Measurements from ENCODE around the gene TUBAL3. TPM values are rescaled to one million over a fixed set of nuclear protein-coding genes. Genes with fewer than 3 reads are reported as not detected.

Gene TUBAL3
- not detected for total RNA-seq
- long read RNA-seq, partial matches to known transcripts: 0 of 2 reads
- long read RNA-seq, other reads (novel, unspliced or antisense): 2 of 2 reads

DNA sequence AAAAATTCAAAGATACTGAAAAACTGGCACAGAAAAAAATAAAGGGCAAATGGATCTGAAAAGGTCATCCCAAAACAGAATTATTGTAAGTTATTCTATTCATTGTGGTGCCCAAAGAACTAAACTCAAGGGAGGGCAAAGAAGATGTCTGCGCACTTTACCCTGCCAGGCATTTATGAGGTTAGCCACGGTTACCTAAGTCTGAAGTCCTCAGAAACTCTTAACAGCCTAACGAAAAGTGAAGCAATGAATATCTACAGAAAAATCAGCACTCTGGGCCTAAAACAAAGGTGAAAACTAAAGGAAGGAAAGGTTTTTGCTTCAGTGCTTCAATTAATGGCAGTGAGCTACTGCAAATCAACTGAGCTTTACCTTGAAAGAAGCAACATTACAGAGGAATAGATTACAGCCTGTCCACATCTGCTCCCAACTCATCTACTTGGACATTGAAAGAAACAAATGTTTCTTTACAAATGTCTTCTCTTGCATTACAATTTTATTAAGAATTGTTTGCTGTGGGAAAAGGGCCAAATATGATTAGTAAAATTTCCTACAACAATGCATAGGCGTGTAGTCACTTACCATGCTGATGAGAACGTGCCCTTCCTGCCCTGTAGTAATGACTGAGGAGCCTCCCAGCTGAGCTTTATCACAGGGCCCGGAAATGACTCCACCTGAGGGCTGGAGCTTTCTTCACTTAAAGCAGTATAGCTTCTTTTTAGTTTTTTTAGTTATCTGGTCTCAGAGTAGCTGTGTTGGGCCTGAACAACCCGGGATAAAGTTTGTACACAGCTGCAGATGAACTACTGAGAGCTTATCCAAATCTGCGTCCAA lies at the start of gene TUBAL3:
Gene TUBAL3, minus strand, starts transcription at position 621 of the 834 bp plus-strand sequence. Its CDS starts 36 bp downstream, at position 585.
- Histone ChIP-seq H3K36me3 (no peaks in the 10 kb centered on the region), H3K9me3 (no peaks in the 10 kb centered on the region), H3K27ac (no peak within 1 kb of the TSS), H3K4me1 (no peaks in the 10 kb centered on the region), H3K4me3 (no peak within 1 kb of the TSS), H3K27me3 (ENCODE audit: low read depth) (no peaks in the 10 kb centered on the region)
- TF ChIP-seq, protein P1, sequence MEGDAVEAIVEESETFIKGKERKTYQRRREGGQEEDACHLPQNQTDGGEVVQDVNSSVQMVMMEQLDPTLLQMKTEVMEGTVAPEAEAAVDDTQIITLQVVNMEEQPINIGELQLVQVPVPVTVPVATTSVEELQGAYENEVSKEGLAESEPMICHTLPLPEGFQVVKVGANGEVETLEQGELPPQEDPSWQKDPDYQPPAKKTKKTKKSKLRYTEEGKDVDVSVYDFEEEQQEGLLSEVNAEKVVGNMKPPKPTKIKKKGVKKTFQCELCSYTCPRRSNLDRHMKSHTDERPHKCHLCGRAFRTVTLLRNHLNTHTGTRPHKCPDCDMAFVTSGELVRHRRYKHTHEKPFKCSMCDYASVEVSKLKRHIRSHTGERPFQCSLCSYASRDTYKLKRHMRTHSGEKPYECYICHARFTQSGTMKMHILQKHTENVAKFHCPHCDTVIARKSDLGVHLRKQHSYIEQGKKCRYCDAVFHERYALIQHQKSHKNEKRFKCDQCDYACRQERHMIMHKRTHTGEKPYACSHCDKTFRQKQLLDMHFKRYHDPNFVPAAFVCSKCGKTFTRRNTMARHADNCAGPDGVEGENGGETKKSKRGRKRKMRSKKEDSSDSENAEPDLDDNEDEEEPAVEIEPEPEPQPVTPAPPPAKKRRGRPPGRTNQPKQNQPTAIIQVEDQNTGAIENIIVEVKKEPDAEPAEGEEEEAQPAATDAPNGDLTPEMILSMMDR (IDR thresholded peaks at IDR 0.05): no peak
- intact Hi-C loops (cut with DNase I): no loop called here
- no peak for ATAC-seq
- DNase-seq: no peak

DNA sequence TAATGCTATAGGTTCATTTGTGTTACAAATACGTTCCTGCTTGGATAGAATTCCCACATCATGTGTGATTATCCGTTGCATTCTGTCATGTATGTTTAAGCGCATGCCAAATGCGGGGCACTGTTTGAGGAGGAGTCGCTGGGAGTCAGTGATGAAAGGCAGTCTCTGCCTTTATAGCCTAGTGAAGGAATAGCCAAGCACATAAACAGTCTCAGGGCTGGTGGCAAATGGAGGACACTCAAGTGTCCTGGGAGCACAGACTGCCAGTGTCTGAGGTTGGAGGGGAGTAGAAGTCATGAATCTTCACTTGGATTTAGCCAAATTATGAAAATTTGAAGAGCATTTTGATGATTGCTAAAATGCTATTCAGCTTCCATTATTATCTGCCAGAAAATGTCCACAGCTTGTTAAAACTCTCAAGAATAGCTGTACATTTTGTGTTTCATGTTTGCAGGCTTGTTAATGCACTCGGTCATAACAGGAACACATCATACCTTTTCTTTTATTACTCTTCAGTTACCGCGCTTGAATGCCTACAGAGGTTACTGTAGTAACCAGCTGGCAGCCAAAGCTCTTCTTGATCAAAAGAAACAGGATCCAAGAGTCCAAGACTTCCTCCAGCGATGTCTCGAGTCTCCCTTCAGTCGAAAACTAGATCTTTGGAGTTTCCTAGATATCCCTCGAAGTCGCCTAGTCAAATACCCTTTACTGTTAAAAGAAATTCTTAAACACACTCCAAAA lies 49.3 kb upstream of the TUBAL3 start:
- H3K9me3 ChIP-seq: no peaks in the 10 kb centered on the region
- no peak overlapping the region for H3K4me3 ChIP-seq
- ATAC-seq: no peak
- H3K4me1 ChIP-seq: peaks cover 9% of the 10 kb centered on the region
- TF ChIP-seq, protein P1 (IDR thresholded peaks at IDR 0.05): no peak
- no peaks in the 10 kb centered on the region for H3K27me3 ChIP-seq (ENCODE audit: low read depth)
- DNase-seq: no peak
- H3K27ac ChIP-seq: no peak overlapping the region
- H3K36me3 ChIP-seq: peaks cover 70% of the 10 kb centered on the region
- intact Hi-C loops (cut with DNase I): no loop called here

DNA sequence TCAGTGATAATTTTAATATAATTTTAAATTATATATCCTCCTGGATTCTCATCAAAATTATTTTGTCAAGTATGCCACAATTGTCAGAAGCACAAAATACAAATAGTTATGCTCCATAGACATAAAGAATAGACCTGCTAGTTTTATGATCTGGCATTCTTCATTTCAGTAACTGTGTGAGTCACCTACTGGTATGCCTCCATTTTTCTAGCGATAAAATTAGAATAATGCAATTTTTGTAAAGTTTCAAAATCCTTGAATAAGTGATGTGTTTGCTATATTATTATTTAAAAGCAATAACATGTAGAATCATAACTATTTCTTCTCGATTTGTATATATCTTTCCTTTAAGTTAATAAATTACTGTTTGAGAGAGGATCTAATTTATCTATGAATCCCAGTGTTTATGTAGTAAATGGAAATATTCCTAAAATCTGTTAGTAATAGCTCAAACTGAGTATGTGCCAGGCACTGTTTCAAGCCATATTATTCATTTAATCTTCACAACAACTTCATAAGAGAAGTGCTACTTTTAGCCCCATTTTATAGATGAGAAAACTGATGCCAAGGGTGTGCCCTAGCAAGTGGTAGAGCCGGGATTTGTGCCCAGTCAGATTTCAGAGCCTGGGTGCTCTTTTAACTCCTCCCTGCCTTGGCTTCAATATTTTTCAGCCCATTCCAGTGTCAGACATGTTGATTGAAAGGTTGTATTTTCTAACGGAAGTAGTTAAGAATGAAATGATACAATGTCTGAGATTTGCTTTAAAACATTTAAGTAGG lies 46.2 kb upstream of the TUBAL3 start:
- H3K27ac ChIP-seq: no peak overlapping the region
- intact Hi-C loops (cut with DNase I): no loop called here
- no peak overlapping the region for H3K4me3 ChIP-seq
- H3K27me3 ChIP-seq (ENCODE audit: low read depth): no peaks in the 10 kb centered on the region
- TF ChIP-seq, protein P1 (IDR thresholded peaks at IDR 0.05): no peak
- peaks cover 43% of the 10 kb centered on the region for H3K36me3 ChIP-seq
- DNase-seq: no peak
- no peaks in the 10 kb centered on the region for H3K9me3 ChIP-seq
- H3K4me1 ChIP-seq: peaks cover 15% of the 10 kb centered on the region
- ATAC-seq: no peak

DNA sequence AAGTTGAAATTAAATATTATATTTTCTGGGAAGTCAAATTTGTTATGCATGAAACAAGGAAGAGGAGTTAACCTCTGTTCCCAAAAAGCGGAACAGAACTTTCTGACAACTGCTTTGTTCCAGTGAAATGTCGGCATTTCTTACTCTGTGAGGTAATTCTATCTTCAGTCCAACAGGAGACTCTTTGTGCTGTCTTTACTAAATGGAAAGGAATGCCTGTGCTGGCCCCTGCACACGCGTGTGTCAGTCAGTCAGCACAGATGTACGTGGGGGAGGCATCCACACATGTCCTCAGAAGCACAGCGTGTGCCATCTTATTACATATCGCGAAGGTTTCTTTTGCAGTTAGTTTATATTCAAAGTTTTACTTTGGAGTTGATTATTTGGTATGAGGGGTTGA lies 45.2 kb upstream of the TUBAL3 start:
- H3K27me3 ChIP-seq (ENCODE audit: low read depth): no peaks in the 10 kb centered on the region
- no peaks in the 10 kb centered on the region for H3K9me3 ChIP-seq
- H3K4me1 ChIP-seq: peaks cover 15% of the 10 kb centered on the region
- H3K27ac ChIP-seq: peak overlapping the region; percentile 74
- DNase-seq (no peak), ATAC-seq (peak; percentile 11 to 37)
- intact Hi-C loops (cut with DNase I): loop anchor here (10.0 kb wide), 1 partner anchor 175 kb away; no protein-coding TSS in a partner anchor
- H3K36me3 ChIP-seq: peaks cover 34% of the 10 kb centered on the region
- TF ChIP-seq, protein P1 (IDR thresholded peaks at IDR 0.05): peak; percentile 9
- peak overlapping the region; percentile 56 for H3K4me3 ChIP-seq

DNA sequence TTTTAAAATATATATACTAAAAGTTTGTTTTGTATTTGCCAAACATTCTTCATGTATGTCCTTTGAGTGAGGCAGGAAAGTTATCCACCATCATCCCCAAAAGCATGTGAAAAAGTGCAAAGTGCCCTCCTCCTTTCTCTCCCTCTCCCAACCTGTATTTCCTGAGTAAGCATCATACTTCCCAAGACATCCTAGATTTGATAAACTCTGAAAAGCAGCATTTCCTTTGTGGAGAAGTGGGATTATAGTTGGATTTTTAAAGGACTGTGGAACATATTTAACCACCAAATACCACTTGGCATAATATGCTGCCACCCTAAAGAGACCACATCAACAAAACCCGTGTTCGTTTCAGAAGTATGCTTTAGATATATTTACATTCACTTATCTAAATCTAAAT lies 44.6 kb upstream of the TUBAL3 start:
- Histone ChIP-seq H3K27me3 (ENCODE audit: low read depth) (no peaks in the 10 kb centered on the region), H3K4me1 (peaks cover 15% of the 10 kb centered on the region), H3K36me3 (peaks cover 28% of the 10 kb centered on the region), H3K4me3 (peak overlapping the region; percentile 56), H3K27ac (peak overlapping the region; percentile 74), H3K9me3 (no peaks in the 10 kb centered on the region)
- DNase-seq (no peak), ATAC-seq (no peak)
- intact Hi-C loops (cut with DNase I): loop anchor here (10.0 kb wide), 1 partner anchor 176 kb away; no protein-coding TSS in a partner anchor
- TF ChIP-seq, protein P1 (IDR thresholded peaks at IDR 0.05): no peak

Data from lower lobe of right lung (tissue), 2 donors.